ENCODE results near the gene TOM1L2.

- TF ChIP-seq CTCF (IDR thresholded peaks at IDR 0.05) = no peak
- TF ChIP-seq POLR2A (IDR thresholded peaks at IDR 0.05) = no peak
- no peak for TF ChIP-seq POLR2AphosphoS5 (IDR thresholded peaks at IDR 0.05; ENCODE audit: insufficient read depth in 1 of 2, low read depth in 1 of 2)
These were observed 27.3 kb upstream of the TOM1L2 start for GRCh38 chr17:17999364-18000029.
